Mammary epithelial cell (primary cell): ENCODE measurements around the gene NSMCE1.

Source experiments
- EZH2 ChIP-seq: IDR thresholded peaks from 2 replicates; pipeline ENCODE4 v1.6.1; 2012; ENCODE audit warnings: low read length, inconsistent platforms, borderline replicate concordance
- TF ChIP-seq, protein P1 (sequence below), 2 donors: IDR thresholded peaks in 1 of 2; conservative IDR thresholded peaks in 1 of 2; 2 replicates each; pipeline ENCODE4 v1.5.1; 2011 to 2012; ENCODE audit warnings: inconsistent platforms in 2 of 2, low read length in 2 of 2, mild to moderate bottlenecking in 2 of 2, control low read depth in 1 of 2, low read depth in 1 of 2; ENCODE audit not compliant: insufficient read depth in 1 of 2; ENCODE audit errors: extremely low read depth in 1 of 2

DNA sequence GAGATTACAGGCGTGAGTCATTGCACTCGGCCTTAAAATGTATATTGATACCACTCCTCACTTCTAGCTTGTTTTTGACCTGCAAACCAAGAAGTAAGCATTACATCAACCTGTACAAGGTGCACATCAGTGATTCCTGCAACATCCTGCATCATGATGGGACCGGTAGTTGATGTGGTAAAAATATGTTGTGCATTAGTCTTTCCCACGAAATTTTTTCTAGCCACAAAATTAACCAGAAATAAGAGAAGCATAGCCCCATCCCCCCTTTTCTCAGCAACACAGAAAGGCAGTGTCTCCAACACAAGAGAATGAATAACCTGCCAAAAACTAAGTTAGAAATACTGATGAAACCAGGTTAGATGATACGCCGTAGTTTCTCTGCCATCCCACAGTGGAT, 21.1 kb upstream of the NSMCE1 start:
- TF ChIP-seq, protein P1, sequence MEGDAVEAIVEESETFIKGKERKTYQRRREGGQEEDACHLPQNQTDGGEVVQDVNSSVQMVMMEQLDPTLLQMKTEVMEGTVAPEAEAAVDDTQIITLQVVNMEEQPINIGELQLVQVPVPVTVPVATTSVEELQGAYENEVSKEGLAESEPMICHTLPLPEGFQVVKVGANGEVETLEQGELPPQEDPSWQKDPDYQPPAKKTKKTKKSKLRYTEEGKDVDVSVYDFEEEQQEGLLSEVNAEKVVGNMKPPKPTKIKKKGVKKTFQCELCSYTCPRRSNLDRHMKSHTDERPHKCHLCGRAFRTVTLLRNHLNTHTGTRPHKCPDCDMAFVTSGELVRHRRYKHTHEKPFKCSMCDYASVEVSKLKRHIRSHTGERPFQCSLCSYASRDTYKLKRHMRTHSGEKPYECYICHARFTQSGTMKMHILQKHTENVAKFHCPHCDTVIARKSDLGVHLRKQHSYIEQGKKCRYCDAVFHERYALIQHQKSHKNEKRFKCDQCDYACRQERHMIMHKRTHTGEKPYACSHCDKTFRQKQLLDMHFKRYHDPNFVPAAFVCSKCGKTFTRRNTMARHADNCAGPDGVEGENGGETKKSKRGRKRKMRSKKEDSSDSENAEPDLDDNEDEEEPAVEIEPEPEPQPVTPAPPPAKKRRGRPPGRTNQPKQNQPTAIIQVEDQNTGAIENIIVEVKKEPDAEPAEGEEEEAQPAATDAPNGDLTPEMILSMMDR (conservative IDR thresholded peaks at IDR 0.05 in 1 of 2, IDR thresholded peaks at IDR 0.05 in 1 of 2; ENCODE audit: extremely low read depth in 1 of 2, insufficient read depth in 1 of 2, low read depth in 1 of 2, low read length in 2 of 2): no peak
- no peak for TF ChIP-seq EZH2
